ENCODE measurements around the gene ARL14.
"Not testable (repeated sequence)": the region's sequence is repeated elsewhere in the genome, so short reads cannot be mapped to it uniquely, and the experiment has no call there.

ARL14 gene

GRCh38 chr3:160678292-160678842 lies 1.4 kb downstream of the ARL14 start:
- no peak for DNase-seq

- no peak for DNase-seq
Measured at GRCh38 chr3:160684368-160684740, 7.4 kb downstream of the ARL14 start.

GRCh38 chr3:160685144-160685766 lies 8.3 kb downstream of the ARL14 start:
- no peak for DNase-seq

GRCh38 chr3:160686955-160687535 lies 10.1 kb downstream of the ARL14 start:
- no peak for DNase-seq

- no peak for DNase-seq
Measured at GRCh38 chr3:160691151-160691550, 14.2 kb downstream of the ARL14 start.

GRCh38 chr3:160691962-160692361 lies 15.0 kb downstream of the ARL14 start:
- no peak for DNase-seq

- DNase-seq, result no peak
Measured at GRCh38 chr3:160693191-160693590, 16.2 kb downstream of the ARL14 start.

- DNase-seq, result no peak
Measured at GRCh38 chr3:160694345-160694744, 17.4 kb downstream of the ARL14 start.

- no peak for DNase-seq
Measured at GRCh38 chr3:160695003-160695402, 18.0 kb downstream of the ARL14 start.

GRCh38 chr3:160695915-160696327 lies 19.0 kb downstream of the ARL14 start:
- DNase-seq, result no peak

- no peak for DNase-seq
Measured at GRCh38 chr3:160697637-160698380, 20.8 kb downstream of the ARL14 start.

GRCh38 chr3:160698599-160699195 lies 21.7 kb downstream of the ARL14 start:
- DNase-seq, result no peak

GRCh38 chr3:160701490-160701889 lies 24.5 kb downstream of the ARL14 start:
- DNase-seq, result no peak

- no peak for DNase-seq
Measured at GRCh38 chr3:160702290-160702689, 25.3 kb downstream of the ARL14 start.

- no peak for DNase-seq
Measured at GRCh38 chr3:160703974-160704373, 27.0 kb downstream of the ARL14 start.

GRCh38 chr3:160707187-160707794 lies 30.3 kb downstream of the ARL14 start:
- DNase-seq, result no peak

- DNase-seq, result no peak
Measured at GRCh38 chr3:160709477-160710182, 32.7 kb downstream of the ARL14 start.

GRCh38 chr3:160713144-160713543 lies 36.2 kb downstream of the ARL14 start:
- not testable (repeated sequence) for DNase-seq

- no peak for DNase-seq
Measured at GRCh38 chr3:160719710-160720109, 42.8 kb downstream of the ARL14 start.

GRCh38 chr3:160720123-160720746 lies 43.3 kb downstream of the ARL14 start:
- DNase-seq, result no peak

GRCh38 chr3:160722331-160722730 lies 45.4 kb downstream of the ARL14 start:
- no peak for DNase-seq

GRCh38 chr3:160725338-160725737 lies 48.4 kb downstream of the ARL14 start:
- no peak for DNase-seq
